Transverse colon (tissue), 4 donors: ENCODE data around the gene BOK.

ENCODE experiments used
- CTCF ChIP-seq, 5 experiments: fragments of 200-600 bp in 3 of 5; fragments of 450-650 bp in 2 of 5; sonication (generic) in 3 of 5; IDR thresholded peaks; 1 replicate in 2 of 5; 2 replicates in 3 of 5; pipeline ENCODE4 v1.5.1; 2016 to 2017; ENCODE audit warnings: antibody characterized with exemption in 5 of 5, inconsistent platforms in 3 of 5, mild to moderate bottlenecking in 2 of 5, moderate library complexity in 1 of 5
- POLR2A ChIP-seq: fragments of 450-650 bp; IDR thresholded peaks from one replicate; pipeline ENCODE4 v1.6.1; 2016; ENCODE audit warnings: antibody characterized with exemption, mild to moderate bottlenecking, moderate library complexity
- POLR2AphosphoS5 ChIP-seq, 3 donors: sonication (generic); formaldehyde crosslinking; IDR thresholded peaks; one replicate each; pipeline ENCODE4 v1.6.1; 2016; ENCODE audit warnings: antibody characterized with exemption in 3 of 3

DNA sequence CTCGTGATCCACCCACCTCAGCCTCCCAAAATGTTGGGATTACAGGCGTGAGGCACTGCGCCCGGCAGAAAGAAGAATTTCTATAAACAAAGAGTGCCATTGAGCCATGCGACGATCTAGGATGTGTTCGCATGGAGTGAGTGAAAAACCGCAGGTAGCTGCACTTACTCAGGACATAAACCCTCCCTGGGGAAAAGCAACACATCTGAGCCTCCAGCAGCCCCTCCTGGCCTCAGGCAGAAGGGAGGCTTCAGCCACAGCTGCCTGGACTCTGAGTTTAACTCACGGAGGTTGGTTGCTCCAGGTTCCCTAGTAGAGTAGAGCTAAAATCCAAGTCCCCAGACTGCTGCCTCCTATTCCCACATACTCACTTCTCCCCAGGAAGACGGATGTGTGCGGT lies 38.9 kb upstream of the BOK start:
- no peak for TF ChIP-seq CTCF (IDR thresholded peaks at IDR 0.05)
- no peak for TF ChIP-seq POLR2A
- no peak for TF ChIP-seq POLR2AphosphoS5 (IDR thresholded peaks at IDR 0.05)
